ENCODE measurements around the gene TUBB6. TPM values are rescaled to one million over a fixed set of nuclear protein-coding genes. Genes with fewer than 3 reads are reported as not detected.
A peak's percentile ranks its signal among the peaks of the same experiment; 100 is the strongest.

TUBB6 gene
- total and polyA plus RNA-seq, 2 of the 13 experiments (the other 11 are each of a cell fraction or from before 2014, with no cell fraction given), result 9.9 to 28.6 TPM

DNA sequence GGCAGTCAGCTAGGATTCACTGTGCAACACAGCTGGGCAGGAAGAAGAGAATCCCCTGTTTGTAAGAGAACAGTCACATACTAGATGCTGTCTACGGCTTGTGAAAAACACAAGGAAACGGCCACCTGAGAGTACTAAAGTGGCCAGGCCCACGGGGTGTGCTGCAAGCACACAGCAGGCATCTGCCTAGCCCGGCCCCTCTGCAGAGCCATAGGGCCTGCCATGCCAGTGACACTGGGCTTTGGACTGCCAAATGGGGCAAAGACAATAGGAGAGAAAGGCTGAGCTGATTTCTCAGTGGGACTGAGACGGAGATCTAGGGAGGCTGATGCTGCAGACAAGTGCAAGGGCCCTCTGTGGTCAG lies 10.3 kb downstream of the TUBB6 start:
- no peak overlapping the region for H3K4me2 ChIP-seq (ENCODE audit: low read depth, low read length)
- H2AFZ ChIP-seq (ENCODE audit: low read length), result no peak overlapping the region
- no peak for TF ChIP-seq ZNF577 (CRISPR knock-in tag; IDR thresholded peaks at IDR 0.05; ENCODE audit: borderline replicate concordance, low read depth)
- H4K20me1 ChIP-seq (ENCODE audit: insufficient read depth, low read length), result no peaks in the 10 kb centered on the region
- ATAC-seq (peak; percentile 53), FAIRE-seq (no peak), DNase-seq (ENCODE audit: low spot score) (no peak)
- ChIA-PET POLR2A (interaction anchor here (1.2 kb wide), 1 partner anchor 39 kb away, joined by 3 read pairs; no protein-coding TSS in a partner anchor), CTCF (ENCODE audit: low intra/inter-chr PET ratio, low total read pairs) (no interaction called here)
- in situ Hi-C loops (cut with HindIII; ENCODE audit: extremely low pct_ligation_motif_present, low pct_unique_long_range_greater_than_20kb), result no loop called here
- peaks cover 0 to 3% of the 10 kb centered on the region in 2 experiments; a peak in 1 of 5 replicates for H3K36me3 ChIP-seq (replicated peaks in 1 of 2; ENCODE audit: control insufficient read depth in 1 of 2, insufficient read depth in 2 of 2, low read length in 2 of 2)
- H3K79me2 ChIP-seq (ENCODE audit: insufficient read depth, low read length), result no peaks in the 10 kb centered on the region
- no peaks in the 10 kb centered on the region for H3K4me1 ChIP-seq (ENCODE audit: insufficient read depth, low read length)
- H3K9me3 ChIP-seq (ENCODE audit: low read length), result no peaks in the 10 kb centered on the region
- BruUV-seq (replicated peaks), result no TSS peak
- H3K27me3 ChIP-seq (ENCODE audit: control insufficient read depth in 1 of 2, insufficient read depth in 2 of 2, low read length in 2 of 2), result no peaks in the 10 kb centered on the region
- H3K4me3 ChIP-seq (replicated peaks in 1 of 3; ENCODE audit: insufficient read depth in 1 of 3, low read depth in 2 of 3, low read length in 3 of 3), result no peak overlapping the region
- no peak overlapping the region for H3K27ac ChIP-seq (ENCODE audit: extremely low read length, insufficient read depth, low read length)
- whole genome bisulfite sequencing (ENCODE audit: low lambda C conversion rate), result 67% methylated on average over 5 of the region's 5 CpGs
- H3K9ac ChIP-seq (ENCODE audit: insufficient read depth, low read depth, low read length), result no peak overlapping the region
- intact Hi-C loops (cut with micrococcal nuclease; ENCODE audit: unreplicated experiment), result no loop called here

- ChIA-PET CTCF (ENCODE audit: low intra/inter-chr PET ratio, low total read pairs) (no interaction called here), POLR2A (no interaction called here)
- intact Hi-C loops (cut with micrococcal nuclease; ENCODE audit: unreplicated experiment), result no loop called here
- H4K20me1 ChIP-seq (ENCODE audit: insufficient read depth, low read length), result no peaks in the 10 kb centered on the region
- in situ Hi-C loops (cut with HindIII; ENCODE audit: extremely low pct_ligation_motif_present, low pct_unique_long_range_greater_than_20kb), result no loop called here
- FAIRE-seq, result no peak
- WGBS (ENCODE audit: low lambda C conversion rate), result 95% methylated on average over 5 of the region's 5 CpGs
- H3K27ac ChIP-seq (ENCODE audit: extremely low read length, insufficient read depth, low read length), result no peak overlapping the region
- no TSS peak for BruUV-seq (replicated peaks)
- ATAC-seq, result no peak; the same call in 2 of the 3 replicates
- TF ChIP-seq, protein P1, sequence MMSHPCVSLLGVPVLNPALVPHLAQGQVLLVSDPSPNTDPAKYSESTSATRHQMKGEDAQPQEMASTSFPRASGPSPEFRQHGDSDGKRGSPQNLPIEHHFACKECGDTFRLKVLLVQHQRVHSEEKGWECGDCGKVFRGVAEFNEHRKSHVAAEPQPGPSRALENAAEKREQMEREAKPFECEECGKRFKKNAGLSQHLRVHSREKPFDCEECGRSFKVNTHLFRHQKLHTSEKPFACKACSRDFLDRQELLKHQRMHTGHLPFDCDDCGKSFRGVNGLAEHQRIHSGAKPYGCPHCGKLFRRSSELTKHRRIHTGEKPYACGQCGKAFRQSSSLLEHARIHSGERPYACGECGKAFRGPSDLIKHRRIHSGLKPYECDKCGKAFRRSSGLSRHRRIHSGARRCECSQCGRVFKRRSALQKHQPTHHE (CRISPR knock-in tag; IDR thresholded peaks at IDR 0.05; ENCODE audit: borderline replicate concordance), result no peak
- no peak for TF ChIP-seq ZKSCAN5 (CRISPR knock-in tag; IDR thresholded peaks at IDR 0.05)
- TF ChIP-seq ZNF615 (CRISPR knock-in tag; IDR thresholded peaks at IDR 0.05; ENCODE audit: borderline replicate concordance), result no peak
- TF ChIP-seq ZNF850 (CRISPR knock-in tag; conservative IDR thresholded peaks at IDR 0.05), result no peak
- no peak for TF ChIP-seq TRIM24 (CRISPR knock-in tag; IDR thresholded peaks at IDR 0.05)
- DNase-seq (ENCODE audit: low spot score), result no peak
- H2AFZ ChIP-seq (ENCODE audit: low read length), result no peak overlapping the region
- H3K79me2 ChIP-seq (ENCODE audit: insufficient read depth, low read length), result no peaks in the 10 kb centered on the region
- H3K36me3 ChIP-seq (replicated peaks in 1 of 2; ENCODE audit: control insufficient read depth in 1 of 2, insufficient read depth in 2 of 2, low read length in 2 of 2), result peaks cover 0 to 3% of the 10 kb centered on the region in 2 experiments; a peak in 1 of 5 replicates
- H3K4me2 ChIP-seq (ENCODE audit: low read depth, low read length), result no peak overlapping the region
- no peaks in the 10 kb centered on the region for H3K9me3 ChIP-seq (ENCODE audit: low read length)
- H3K4me3 ChIP-seq (replicated peaks in 1 of 3; ENCODE audit: insufficient read depth in 1 of 3, low read depth in 2 of 3, low read length in 3 of 3), result no peak overlapping the region
- no peaks in the 10 kb centered on the region for H3K27me3 ChIP-seq (ENCODE audit: control insufficient read depth in 1 of 2, insufficient read depth in 2 of 2, low read length in 2 of 2)
- no peaks in the 10 kb centered on the region for H3K4me1 ChIP-seq (ENCODE audit: insufficient read depth, low read length)
- no peak overlapping the region for H3K9ac ChIP-seq (ENCODE audit: insufficient read depth, low read depth, low read length)
These were observed 10.8 kb downstream of the TUBB6 start for GRCh38 chr18:12318857-12319256.

Measured in HepG2 (cell line).